Ascending aorta (tissue), 2 donors: ENCODE measurements around the gene ABCC2. TPM values are rescaled to one million over a fixed set of nuclear protein-coding genes. Genes with fewer than 3 reads are reported as not detected.
"Not testable (repeated sequence)": the region's sequence is repeated elsewhere in the genome, so short reads cannot be mapped to it uniquely, and the experiment has no call there.

Experiments used
- DNase-seq, 2 donors: peaks; one replicate each; pipeline ENCODE4 v3.0.0-alpha.2; 2019; ENCODE audit warnings: low spot score in 2 of 2
- H3K27ac ChIP-seq, 2 donors: fragments of 200-600 bp; sonication (generic); one replicate each; pipeline ENCODE4 v1.5.1; 2016 to 2017; ENCODE audit warnings: mild to moderate bottlenecking in 1 of 2
- H3K27me3 ChIP-seq: fragments of 200-600 bp; sonication (generic); one replicate; pipeline ENCODE4 v1.5.1; 2017
- H3K36me3 ChIP-seq, 2 donors: fragments of 200-600 bp; sonication (generic); one replicate each; pipeline ENCODE4 v1.5.1; 2016
- H3K4me1 ChIP-seq, 2 donors: fragments of 200-600 bp; sonication (generic); one replicate each; pipeline ENCODE4 v1.5.1; 2016 to 2017; ENCODE audit warnings: mild to moderate bottlenecking in 1 of 2
- H3K4me3 ChIP-seq, 2 donors: fragments of 200-600 bp; sonication (generic); one replicate each; pipeline ENCODE4 v1.5.1; 2016 to 2017; ENCODE audit warnings: mild to moderate bottlenecking in 1 of 2
- H3K9me3 ChIP-seq, 2 donors: fragments of 200-600 bp; sonication (generic); one replicate each; pipeline ENCODE4 v1.5.1; 2016
- CTCF ChIP-seq, 3 experiments: fragments of 200-600 bp in 2 of 3; fragments of 450-650 bp in 1 of 3; sonication (generic) in 2 of 3; IDR thresholded peaks; one replicate each; pipeline ENCODE4 v1.5.1; 2016 to 2019; ENCODE audit warnings: antibody characterized with exemption in 3 of 3, mild to moderate bottlenecking in 1 of 3, moderate library complexity in 1 of 3
- intact Hi-C: fragments of 100-400 bp; cut with DNase I; formaldehyde crosslinking; loops from one replicate; pipeline ENCODE4 v1.15.1; 2023
- total RNA-seq: library from RNA; depleted of rRNA; stranded (reverse); fragments of >200 nt; gene quantifications from one replicate; pipeline ENCODE4 v1.1.0, GENCODE V29; 2016

ABCC2 gene
- total RNA-seq, 1 donor from 2014 or later = 0.96 TPM

GRCh38 chr10:99834410-99834809, 52.0 kb downstream of the ABCC2 start:
- no peaks in the 10 kb centered on the region for H3K9me3 ChIP-seq
- intact Hi-C loops = no loop called here
- no peak for DNase-seq
- H3K4me3 ChIP-seq = no peak overlapping the region
- H3K27me3 ChIP-seq = no peaks in the 10 kb centered on the region
- no peaks in the 10 kb centered on the region for H3K4me1 ChIP-seq
- no peak overlapping the region for H3K27ac ChIP-seq
- no peak for TF ChIP-seq CTCF (IDR thresholded peaks at IDR 0.05)
- H3K36me3 ChIP-seq = no peaks in the 10 kb centered on the region

GRCh38 chr10:99835947-99836346, 53.5 kb downstream of the ABCC2 start:
- DNase-seq = no peak
- Histone ChIP-seq H3K36me3 (no peaks in the 10 kb centered on the region), H3K27ac (no peak overlapping the region), H3K27me3 (no peaks in the 10 kb centered on the region), H3K4me3 (no peak overlapping the region), H3K9me3 (no peaks in the 10 kb centered on the region), H3K4me1 (no peaks in the 10 kb centered on the region)
- intact Hi-C loops = no loop called here
- TF ChIP-seq CTCF (IDR thresholded peaks at IDR 0.05) = no peak

GRCh38 chr10:99836711-99837110, 54.3 kb downstream of the ABCC2 start:
- TF ChIP-seq CTCF (IDR thresholded peaks at IDR 0.05) = no peak
- Histone ChIP-seq H3K4me3 (no peak overlapping the region), H3K36me3 (no peaks in the 10 kb centered on the region), H3K9me3 (no peaks in the 10 kb centered on the region), H3K4me1 (no peaks in the 10 kb centered on the region), H3K27ac (no peak overlapping the region), H3K27me3 (no peaks in the 10 kb centered on the region)
- DNase-seq = no peak
- intact Hi-C loops = no loop called here

GRCh38 chr10:99840859-99841258, 58.4 kb downstream of the ABCC2 start:
- H3K4me1 ChIP-seq, H3K9me3 ChIP-seq, H3K36me3 ChIP-seq, DNase-seq, H3K27ac ChIP-seq, H3K4me3 ChIP-seq, H3K27me3 ChIP-seq: not testable (repeated sequence)
- intact Hi-C loops = loop anchor here (10.0 kb wide), 2 partner anchors 344 to 684 kb away; partner anchors contain the start of genes ERLIN1 and NDUFB8

GRCh38 chr10:99841746-99842145, 59.3 kb downstream of the ABCC2 start:
- intact Hi-C loops = loop anchor here (10.0 kb wide), 2 partner anchors 343 to 683 kb away; partner anchors contain the start of genes ERLIN1 and NDUFB8

GRCh38 chr10:99843310-99843709, 60.9 kb downstream of the ABCC2 start:
- H3K27me3 ChIP-seq = no peaks in the 10 kb centered on the region
- H3K9me3 ChIP-seq = no peaks in the 10 kb centered on the region
- H3K4me3 ChIP-seq = no peak overlapping the region
- H3K27ac ChIP-seq = no peak overlapping the region
- no peaks in the 10 kb centered on the region for H3K36me3 ChIP-seq
- no peak for DNase-seq
- intact Hi-C loops = loop anchor here (10.0 kb wide), 2 partner anchors 341 to 681 kb away; partner anchors contain the start of genes ERLIN1 and NDUFB8
- peaks cover 0 to 5% of the 10 kb centered on the region in 2 donors for H3K4me1 ChIP-seq
- TF ChIP-seq CTCF (IDR thresholded peaks at IDR 0.05) = no peak

More at GRCh38 chr10:99841746-99842145, 59.3 kb downstream of the ABCC2 start:
- DNase-seq = no peak
- TF ChIP-seq CTCF (IDR thresholded peaks at IDR 0.05) = no peak
- Histone ChIP-seq H3K36me3 (no peaks in the 10 kb centered on the region), H3K27ac (no peak overlapping the region), H3K27me3 (no peaks in the 10 kb centered on the region), H3K4me3 (no peak overlapping the region), H3K4me1 (peaks cover 0 to 5% of the 10 kb centered on the region in 2 donors), H3K9me3 (no peaks in the 10 kb centered on the region)
